ENCODE data around the gene LIF. TPM values are rescaled to one million over a fixed set of nuclear protein-coding genes. Genes with fewer than 3 reads are reported as not detected.

Gene LIF
- total RNA-seq, 2 experiments from 2014 or later, result 160 to 161 TPM

GRCh38 chr22:30267382-30268302 is 21.1 kb upstream of the LIF start:
- POLR2A ChIA-PET, result interaction anchor here (0.8 to 1.6 kb wide), 11 partner anchors 11 to 160 kb away, joined by 3 to 5 read pairs (median 3); partner anchors contain the start of genes CASTOR1 and TBC1D10A
- Mint-ChIP-seq H3K4me1 (ENCODE audit: low read depth) (peaks cover 35% of the 10 kb centered on the region), H3K9me3 (no peaks in the 10 kb centered on the region), H3K27me3 (no peaks in the 10 kb centered on the region), H3K27ac (peak overlapping the region; percentile 99), H3K36me3 (ENCODE audit: low read depth) (peaks cover 57% of the 10 kb centered on the region), H3K4me3 (peak overlapping the region; percentile 95)
- TF ChIP-seq CTCF (IDR thresholded peaks at IDR 0.05), result no peak
- CTCF ChIA-PET, result interaction anchor here (0.7 to 4.4 kb wide), 8 partner anchors 10 to 160 kb away, joined by 3 to 33 read pairs (median 3); partner anchors contain the start of genes CASTOR1, RNF215 and SEC14L2
- intact Hi-C loops (cut with micrococcal nuclease), result no loop called here
- ATAC-seq (peak; percentile 28), DNase-seq (peak; percentile 84)

GRCh38 chr22:30266445-30267381 is 20.2 kb upstream of the LIF start, which contains the start of gene OSM:
TSS of gene OSM (minus strand) at chr22:30266851. CDS start at chr22:30266799, 52 bp downstream.
- Mint-ChIP-seq H3K9me3 (no peaks in the 10 kb centered on the region), H3K4me1 (ENCODE audit: low read depth) (peaks cover 40% of the 10 kb centered on the region), H3K4me3 (peak within 1 kb of the TSS; percentile 95), H3K36me3 (ENCODE audit: low read depth) (peaks cover 64% of the 10 kb centered on the region), H3K27me3 (no peaks in the 10 kb centered on the region), H3K27ac (peak within 1 kb of the TSS; percentile 99)
- ChIA-PET CTCF (interaction anchor here (0.7 to 4.5 kb wide), 7 partner anchors 11 to 159 kb away, joined by 3 to 45 read pairs (median 5); partner anchors contain the start of genes CASTOR1 and SEC14L2), POLR2A (interaction anchor here (0.8 to 2.3 kb wide), 9 partner anchors 13 to 159 kb away, joined by 3 to 6 read pairs (median 3); partner anchors contain the start of genes CASTOR1 and TBC1D10A)
- intact Hi-C loops (cut with micrococcal nuclease), result no loop called here
- peak; percentile 41 for ATAC-seq
- peak; percentile 91 for DNase-seq
- TF ChIP-seq CTCF (IDR thresholded peaks at IDR 0.05), result no peak

- POLR2A ChIA-PET, result interaction anchor here (0.8 to 2.3 kb wide), 6 partner anchors 17 to 157 kb away, joined by 3 to 6 read pairs (median 4); partner anchors contain the start of gene CASTOR1
- H3K36me3 Mint-ChIP-seq (ENCODE audit: low read depth), result peaks cover 64% of the 10 kb centered on the region
These were observed 19.4 kb upstream of the LIF start for GRCh38 chr22:30265823-30266444.

More at GRCh38 chr22:30265823-30266444, 19.4 kb upstream of the LIF start:
- peak overlapping the region; percentile 99 for H3K27ac Mint-ChIP-seq
- no peak for TF ChIP-seq CTCF (IDR thresholded peaks at IDR 0.05)
- DNase-seq (peak; percentile 94), ATAC-seq (peak; percentile 68)
- H3K4me1 Mint-ChIP-seq (ENCODE audit: low read depth), result peaks cover 40% of the 10 kb centered on the region
- no peaks in the 10 kb centered on the region for H3K27me3 Mint-ChIP-seq
- CTCF ChIA-PET, result interaction anchor here (3.3 to 4.5 kb wide), 3 partner anchors 19 to 158 kb away, joined by 17 to 45 read pairs (median 23); partner anchors contain the start of gene RNF215
- peak overlapping the region; percentile 95 for H3K4me3 Mint-ChIP-seq
- H3K9me3 Mint-ChIP-seq, result no peaks in the 10 kb centered on the region
- intact Hi-C loops (cut with micrococcal nuclease), result no loop called here
